GM19099 (cell line): ENCODE measurements around the gene DNAI1.

Experiments used
- POLR2A ChIP-seq: IDR thresholded peaks from 3 replicates; pipeline ENCODE4 v1.6.1; 2011; ENCODE audit warnings: low read depth; ENCODE audit not compliant: insufficient read length; ENCODE audit errors: extremely low read depth

DNAI1 gene

GRCh38 chr9:34500623-34501267, 42.1 kb downstream of the DNAI1 start:
- no peak for TF ChIP-seq POLR2A

- TF ChIP-seq POLR2A = no peak
These were observed 42.8 kb downstream of the DNAI1 start for GRCh38 chr9:34501372-34501771.

GRCh38 chr9:34501889-34502425, 43.4 kb downstream of the DNAI1 start:
- TF ChIP-seq POLR2A = no peak

- TF ChIP-seq POLR2A = no peak
These were observed 43.9 kb downstream of the DNAI1 start for GRCh38 chr9:34502471-34502870.

GRCh38 chr9:34502891-34503290, 44.3 kb downstream of the DNAI1 start:
- no peak for TF ChIP-seq POLR2A

GRCh38 chr9:34503406-34503805, 44.8 kb downstream of the DNAI1 start:
- no peak for TF ChIP-seq POLR2A

- no peak for TF ChIP-seq POLR2A
These were observed 46.9 kb downstream of the DNAI1 start for GRCh38 chr9:34505370-34506120.

- no peak for TF ChIP-seq POLR2A
These were observed 48.0 kb downstream of the DNAI1 start for GRCh38 chr9:34506623-34507022.

GRCh38 chr9:34507556-34507955, 49.0 kb downstream of the DNAI1 start:
- TF ChIP-seq POLR2A = no peak

GRCh38 chr9:34507966-34508365, 49.4 kb downstream of the DNAI1 start:
- no peak for TF ChIP-seq POLR2A

GRCh38 chr9:34508463-34508862, 49.9 kb downstream of the DNAI1 start:
- no peak for TF ChIP-seq POLR2A

- no peak for TF ChIP-seq POLR2A
These were observed 50.3 kb downstream of the DNAI1 start for GRCh38 chr9:34508951-34509350.

GRCh38 chr9:34510497-34511468, 52.2 kb downstream of the DNAI1 start:
- no peak for TF ChIP-seq POLR2A

- no peak for TF ChIP-seq POLR2A
These were observed 53.8 kb downstream of the DNAI1 start for GRCh38 chr9:34512131-34513078.
